SK-N-SH (cell line): ENCODE results near the gene CENPW. TPM values are rescaled to one million over a fixed set of nuclear protein-coding genes. Genes with fewer than 3 reads are reported as not detected.

ENCODE experiments used
- CTCF ChIA-PET: fragments of 300-600, 350-600 bp; formaldehyde crosslinking; extraction: SDS; loops from one replicate; lab custom pipeline; 2021; lab: Yijun Ruan, JAX
- POLR2A ChIA-PET: fragments of 350-600 bp; sonication (Branson Sonifier 250); formaldehyde crosslinking; extraction: SDS; loops from one replicate; lab custom pipeline; 2020; ENCODE audit warnings: antibody characterized with exemption, inconsistent platforms; lab: Yijun Ruan, JAX
- DNase-seq: peaks from one replicate; pipeline ENCODE4 v3.0.0; 2012
- H2AFZ ChIP-seq: fragments of 200-600 bp; sonication (generic); 2 replicates; pipeline ENCODE4 v1.8.1; 2016; ENCODE audit warnings: antibody characterized with exemption, mild to moderate bottlenecking, low read depth
- H3F3A ChIP-seq: fragments of 200-600 bp; sonication (generic); replicated peaks from 2 replicates; pipeline ENCODE3; 2016; ENCODE audit warnings: antibody characterized with exemption, mild to moderate bottlenecking; ENCODE audit not compliant: insufficient read depth
- H3K27ac ChIP-seq, 2 experiments: fragments of 200-500 bp in 1 of 2; fragments of 200-600 bp in 1 of 2; sonication (Bioruptor generic) in 1 of 2; sonication (generic), shearing (Covaris generic) in 1 of 2; 2 replicates each; pipeline versions ENCODE4 v1.5.1 to v1.6.1; 2014 to 2016; ENCODE audit warnings: low read depth in 2 of 2, inconsistent platforms in 1 of 2, low read length in 1 of 2, mild to moderate bottlenecking in 1 of 2, mixed read lengths in 1 of 2
- H3K27me3 ChIP-seq: fragments of 200-600 bp; sonication (generic), shearing (Covaris generic); 2 replicates; pipeline ENCODE4 v1.6.1; 2016; ENCODE audit warnings: mixed run types; ENCODE audit not compliant: insufficient read depth
- H3K36me3 ChIP-seq, 2 experiments: fragments of 200-500 bp in 1 of 2; fragments of 200-600 bp in 1 of 2; sonication (Bioruptor generic) in 1 of 2; sonication (generic) in 1 of 2; replicated peaks in 1 of 2; 2 replicates each; pipeline versions ENCODE3 to v1.5.1; 2014 to 2016; ENCODE audit warnings: low read length in 1 of 2, mild to moderate bottlenecking in 1 of 2; ENCODE audit not compliant: insufficient read depth in 2 of 2, control insufficient read depth in 1 of 2
- H3K4me1 ChIP-seq, 2 experiments: fragments of 200-500 bp in 1 of 2; fragments of 200-600 bp in 1 of 2; sonication (Bioruptor generic) in 1 of 2; sonication (generic), shearing (Covaris generic) in 1 of 2; 2 replicates each; pipeline versions ENCODE4 v1.5.1 to v1.6.1; 2014 to 2016; ENCODE audit warnings: low read depth in 1 of 2, low read length in 1 of 2, mixed run types in 1 of 2; ENCODE audit not compliant: insufficient read depth in 2 of 2, control insufficient read depth in 1 of 2
- H3K4me2 ChIP-seq: fragments of 200-600 bp; sonication (generic), shearing (Covaris generic); 2 replicates; pipeline ENCODE4 v1.6.1; 2017; ENCODE audit warnings: mixed run types
- H3K4me3 ChIP-seq, 2 experiments: fragments of 200-500 bp in 1 of 2; fragments of 200-600 bp in 1 of 2; sonication (Bioruptor generic) in 1 of 2; sonication (generic), shearing (Covaris generic) in 1 of 2; 2 replicates each; pipeline versions ENCODE4 v1.5.1 to v1.8.1; 2014 to 2016; ENCODE audit warnings: low read depth in 2 of 2, inconsistent platforms in 1 of 2, low read length in 1 of 2, mild to moderate bottlenecking in 1 of 2, mixed read lengths in 1 of 2, moderate library complexity in 1 of 2
- H3K79me2 ChIP-seq: fragments of 200-600 bp; sonication (generic); 2 replicates; pipeline ENCODE4 v1.8.1; 2017; ENCODE audit warnings: mild to moderate bottlenecking; ENCODE audit not compliant: insufficient read depth
- H3K9ac ChIP-seq: fragments of 200-600 bp; sonication (generic); 2 replicates; pipeline ENCODE4 v1.6.1; 2017; ENCODE audit warnings: mixed run types
- H3K9me2 ChIP-seq: fragments of 200-600 bp; sonication (generic); 2 replicates; pipeline ENCODE4 v1.6.1; 2017; ENCODE audit warnings: mixed run types
- H3K9me3 ChIP-seq: fragments of 200-600 bp; sonication (generic); 2 replicates; pipeline ENCODE4 v1.6.1; 2017; ENCODE audit warnings: mixed run types, mild to moderate bottlenecking, moderate library complexity
- H4K20me1 ChIP-seq: fragments of 200-600 bp; sonication (generic); 2 replicates; pipeline ENCODE4 v1.6.1; 2017; ENCODE audit warnings: mild to moderate bottlenecking, mixed run types; ENCODE audit not compliant: insufficient read depth
- CHD2 ChIP-seq: fragments of 150-350 bp; IDR thresholded peaks from 2 replicates; pipeline ENCODE4 v1.6.1; 2018; ENCODE audit warnings: low read length; ENCODE audit not compliant: partially characterized antibody
- ELF1 ChIP-seq: IDR thresholded peaks from 2 replicates; pipeline ENCODE4 v1.4.0; 2012
- GABPA ChIP-seq: IDR thresholded peaks from 2 replicates; pipeline ENCODE4 v1.4.0; 2012; ENCODE audit warnings: low read depth, mild to moderate bottlenecking
- GATA2 ChIP-seq: sonication (generic); formaldehyde crosslinking; IDR thresholded peaks from 2 replicates; pipeline ENCODE4 v1.5.0; 2020; ENCODE audit warnings: mild to moderate bottlenecking, missing genetic modification reagents
- MEF2A ChIP-seq: IDR thresholded peaks from 2 replicates; pipeline ENCODE4 v1.4.0; 2012; ENCODE audit warnings: low read depth, borderline replicate concordance
- NFIC ChIP-seq: IDR thresholded peaks from 2 replicates; pipeline ENCODE4 v1.4.0; 2012; ENCODE audit warnings: borderline replicate concordance
- NRF1 ChIP-seq: IDR thresholded peaks from 2 replicates; pipeline ENCODE4 v1.6.1; 2012; ENCODE audit warnings: low read depth, mild to moderate bottlenecking, low read length
- TAF1 ChIP-seq: IDR thresholded peaks from 2 replicates; pipeline ENCODE4 v1.6.1; 2012; ENCODE audit warnings: low read depth, mild to moderate bottlenecking, low read length, moderate library complexity, borderline replicate concordance
- TCF12 ChIP-seq: IDR thresholded peaks from 2 replicates; pipeline ENCODE4 v1.4.0; 2012
- TEAD4 ChIP-seq: IDR thresholded peaks from 2 replicates; pipeline ENCODE4 v1.4.0; 2012; ENCODE audit warnings: mild to moderate bottlenecking, borderline replicate concordance; ENCODE audit not compliant: insufficient read depth
- USF1 ChIP-seq: IDR thresholded peaks from 2 replicates; pipeline ENCODE4 v1.4.0; 2012; ENCODE audit warnings: low read depth, borderline replicate concordance
- YY1 ChIP-seq: IDR thresholded peaks from 2 replicates; pipeline ENCODE4 v1.4.0; 2012; ENCODE audit warnings: low read depth, mild to moderate bottlenecking
- ZBTB33 ChIP-seq: IDR thresholded peaks from 2 replicates; pipeline ENCODE4 v1.4.0; 2012; ENCODE audit warnings: low read depth, borderline replicate concordance
- polyA plus RNA-seq, 3 experiments: library from polyadenylated mRNA; depleted of rRNA; stranded (reverse); fragments of >200 nt; gene quantifications; 2 replicates each; pipeline ENCODE4 v1.2.3, GENCODE V29; 2012
- TF ChIP-seq, protein P1 (sequence below): fragments of 200-600 bp; sonication (generic); IDR thresholded peaks from 2 replicates; pipeline ENCODE4 v1.6.1; 2017; ENCODE audit warnings: antibody characterized with exemption, mild to moderate bottlenecking, moderate library complexity
- TF ChIP-seq, protein P2 (sequence below): fragments of 150-350 bp; IDR thresholded peaks from 2 replicates; pipeline ENCODE4 v1.6.1; 2017; ENCODE audit warnings: antibody characterized with exemption, low read length, low read depth, borderline replicate concordance

Gene CENPW
- polyA plus RNA-seq, 1 of the 3 experiments (the other 2 are of a cell fraction): 10.9 TPM

DNA sequence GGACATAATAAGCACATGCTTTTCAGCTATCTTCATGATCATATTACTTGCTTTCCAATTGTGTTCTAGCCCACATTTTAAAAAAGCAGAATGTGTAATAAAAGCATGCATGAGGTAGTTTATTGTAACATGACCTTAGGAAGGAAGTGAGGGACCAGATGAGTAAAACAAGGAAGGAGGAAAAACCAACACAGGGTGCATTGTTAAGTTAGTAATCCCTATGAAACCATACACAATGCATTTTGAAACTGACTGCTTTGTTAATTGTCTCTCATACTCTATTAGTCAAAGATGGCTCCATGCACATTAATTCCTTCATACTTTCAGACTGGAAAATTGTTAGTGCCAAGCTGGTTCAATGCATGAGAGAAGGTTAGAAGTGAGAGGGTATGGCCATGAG, 37.7 kb upstream of the CENPW start:
- ChIA-PET CTCF (interaction anchor here (1.8 kb wide), 1 partner anchor 269 kb away, joined by 4 read pairs; no protein-coding TSS in a partner anchor), POLR2A (no interaction called here)
- Histone ChIP-seq H3K4me3 (no peak overlapping the region), H3K79me2 (no peaks in the 10 kb centered on the region), H3K4me2 (no peak overlapping the region), H3K36me3 (no peaks in the 10 kb centered on the region), H3F3A (no peaks in the 10 kb centered on the region), H3K4me1 (no peaks in the 10 kb centered on the region), H3K9me2 (no peaks in the 10 kb centered on the region), H3K27ac (no peak overlapping the region), H2AFZ (no peak overlapping the region), H3K9me3 (no peaks in the 10 kb centered on the region), H3K9ac (no peak overlapping the region), H4K20me1 (no peaks in the 10 kb centered on the region), H3K27me3 (no peaks in the 10 kb centered on the region)
- TF ChIP-seq ELF1 (no peak), MEF2A (no peak), YY1 (no peak), GATA2 (CRISPR knock-in tag) (no peak), TCF12 (no peak), GABPA (no peak), CHD2 (no peak), NFIC (no peak), USF1 (no peak), TAF1 (no peak), TEAD4 (no peak), ZBTB33 (no peak), NRF1 (no peak)
- TF ChIP-seq, protein P1, sequence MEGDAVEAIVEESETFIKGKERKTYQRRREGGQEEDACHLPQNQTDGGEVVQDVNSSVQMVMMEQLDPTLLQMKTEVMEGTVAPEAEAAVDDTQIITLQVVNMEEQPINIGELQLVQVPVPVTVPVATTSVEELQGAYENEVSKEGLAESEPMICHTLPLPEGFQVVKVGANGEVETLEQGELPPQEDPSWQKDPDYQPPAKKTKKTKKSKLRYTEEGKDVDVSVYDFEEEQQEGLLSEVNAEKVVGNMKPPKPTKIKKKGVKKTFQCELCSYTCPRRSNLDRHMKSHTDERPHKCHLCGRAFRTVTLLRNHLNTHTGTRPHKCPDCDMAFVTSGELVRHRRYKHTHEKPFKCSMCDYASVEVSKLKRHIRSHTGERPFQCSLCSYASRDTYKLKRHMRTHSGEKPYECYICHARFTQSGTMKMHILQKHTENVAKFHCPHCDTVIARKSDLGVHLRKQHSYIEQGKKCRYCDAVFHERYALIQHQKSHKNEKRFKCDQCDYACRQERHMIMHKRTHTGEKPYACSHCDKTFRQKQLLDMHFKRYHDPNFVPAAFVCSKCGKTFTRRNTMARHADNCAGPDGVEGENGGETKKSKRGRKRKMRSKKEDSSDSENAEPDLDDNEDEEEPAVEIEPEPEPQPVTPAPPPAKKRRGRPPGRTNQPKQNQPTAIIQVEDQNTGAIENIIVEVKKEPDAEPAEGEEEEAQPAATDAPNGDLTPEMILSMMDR: no peak
- TF ChIP-seq, protein P2, sequence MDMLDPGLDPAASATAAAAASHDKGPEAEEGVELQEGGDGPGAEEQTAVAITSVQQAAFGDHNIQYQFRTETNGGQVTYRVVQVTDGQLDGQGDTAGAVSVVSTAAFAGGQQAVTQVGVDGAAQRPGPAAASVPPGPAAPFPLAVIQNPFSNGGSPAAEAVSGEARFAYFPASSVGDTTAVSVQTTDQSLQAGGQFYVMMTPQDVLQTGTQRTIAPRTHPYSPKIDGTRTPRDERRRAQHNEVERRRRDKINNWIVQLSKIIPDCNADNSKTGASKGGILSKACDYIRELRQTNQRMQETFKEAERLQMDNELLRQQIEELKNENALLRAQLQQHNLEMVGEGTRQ: no peak
- DNase-seq: no peak
